IMR-90 (cell line): ENCODE results near the gene AKIRIN2.

Source experiments
- BHLHE40 ChIP-seq: fragments of 150-350 bp; IDR thresholded peaks from 2 replicates; pipeline ENCODE4 v1.6.1; 2016; ENCODE audit warnings: mild to moderate bottlenecking, low read depth, low read length
- CEBPB ChIP-seq: IDR thresholded peaks from 2 replicates; pipeline ENCODE4 v1.6.1; 2012; ENCODE audit warnings: low read depth, low read length, improper control_type of control experiment
- MAFK ChIP-seq: IDR thresholded peaks from 2 replicates; pipeline ENCODE4 v1.6.1; 2012; ENCODE audit warnings: low read depth, low read length, improper control_type of control experiment
- POLR2A ChIP-seq: IDR thresholded peaks from 2 replicates; pipeline ENCODE4 v1.6.1; 2012; ENCODE audit warnings: mild to moderate bottlenecking, low read depth, low read length
- RFX5 ChIP-seq: IDR thresholded peaks from 2 replicates; pipeline ENCODE4 v1.8.0; 2012; ENCODE audit warnings: low read depth, mild to moderate bottlenecking, low read length, moderate library complexity
- TF ChIP-seq, protein P1 (sequence below): conservative IDR thresholded peaks from 2 replicates; pipeline ENCODE4 v1.5.1; 2012; ENCODE audit warnings: mild to moderate bottlenecking, low read depth, low read length, improper control_type of control experiment

DNA sequence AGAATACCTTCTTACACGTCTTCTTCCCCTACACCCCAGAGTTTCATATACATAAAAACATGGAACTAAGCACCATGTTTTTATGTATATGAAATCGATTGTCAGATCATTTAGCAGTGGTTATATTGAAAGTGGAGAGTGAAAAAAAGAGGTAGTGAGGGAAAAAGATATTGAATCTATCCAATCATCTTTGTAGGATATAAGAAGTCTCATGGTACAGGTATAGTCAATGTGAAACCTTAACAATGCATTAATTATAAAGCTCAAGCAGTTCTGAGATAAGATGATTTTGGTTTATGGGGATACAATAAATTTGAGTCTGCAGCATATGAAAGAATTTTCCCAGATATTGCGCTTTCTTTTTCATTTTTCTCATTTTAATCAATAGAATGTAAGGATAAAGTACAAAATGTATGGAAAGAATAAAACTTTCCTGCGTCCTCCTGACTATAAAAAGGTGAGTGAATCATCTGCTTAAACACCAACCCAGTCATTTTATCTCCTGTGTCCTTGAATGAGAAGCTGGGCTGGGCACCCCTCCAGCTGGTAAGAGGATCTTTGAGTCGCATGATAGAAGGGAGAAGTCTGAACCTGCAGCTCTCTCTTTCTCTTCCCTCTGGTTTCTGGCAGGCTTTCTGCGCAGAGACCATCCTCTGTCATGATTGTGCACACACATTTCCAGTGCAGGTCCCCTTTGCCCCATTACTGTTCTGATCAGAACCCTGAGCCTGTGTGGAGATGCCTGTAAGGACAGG is 28.1 kb upstream of the AKIRIN2 start:
- TF ChIP-seq, protein P1, sequence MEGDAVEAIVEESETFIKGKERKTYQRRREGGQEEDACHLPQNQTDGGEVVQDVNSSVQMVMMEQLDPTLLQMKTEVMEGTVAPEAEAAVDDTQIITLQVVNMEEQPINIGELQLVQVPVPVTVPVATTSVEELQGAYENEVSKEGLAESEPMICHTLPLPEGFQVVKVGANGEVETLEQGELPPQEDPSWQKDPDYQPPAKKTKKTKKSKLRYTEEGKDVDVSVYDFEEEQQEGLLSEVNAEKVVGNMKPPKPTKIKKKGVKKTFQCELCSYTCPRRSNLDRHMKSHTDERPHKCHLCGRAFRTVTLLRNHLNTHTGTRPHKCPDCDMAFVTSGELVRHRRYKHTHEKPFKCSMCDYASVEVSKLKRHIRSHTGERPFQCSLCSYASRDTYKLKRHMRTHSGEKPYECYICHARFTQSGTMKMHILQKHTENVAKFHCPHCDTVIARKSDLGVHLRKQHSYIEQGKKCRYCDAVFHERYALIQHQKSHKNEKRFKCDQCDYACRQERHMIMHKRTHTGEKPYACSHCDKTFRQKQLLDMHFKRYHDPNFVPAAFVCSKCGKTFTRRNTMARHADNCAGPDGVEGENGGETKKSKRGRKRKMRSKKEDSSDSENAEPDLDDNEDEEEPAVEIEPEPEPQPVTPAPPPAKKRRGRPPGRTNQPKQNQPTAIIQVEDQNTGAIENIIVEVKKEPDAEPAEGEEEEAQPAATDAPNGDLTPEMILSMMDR = no peak
- TF ChIP-seq POLR2A (no peak), CEBPB (no peak), MAFK (no peak), BHLHE40 (no peak), RFX5 (no peak)
